EH (cell line): ENCODE results near the gene THBS2.

Experiments
- DNase-seq: peaks from one replicate; pipeline ENCODE4 v3.0.0-alpha.2; 2015; ENCODE audit warnings: low read depth

Gene THBS2

GRCh38 chr6:169249057-169249456 is 4.6 kb downstream of the THBS2 start:
- peak; percentile 7 for DNase-seq

- DNase-seq, result no peak
These were observed 5.1 kb downstream of the THBS2 start for GRCh38 chr6:169248521-169248971.

GRCh38 chr6:169247991-169248390 is 5.7 kb downstream of the THBS2 start:
- DNase-seq, result peak; percentile 30

- DNase-seq, result peak; percentile 11
These were observed 6.2 kb downstream of the THBS2 start for GRCh38 chr6:169247419-169247818.

- DNase-seq, result peak; percentile 9
These were observed 7.2 kb downstream of the THBS2 start for GRCh38 chr6:169246445-169246844.

GRCh38 chr6:169244684-169245383 is 8.8 kb downstream of the THBS2 start:
- no peak for DNase-seq

- DNase-seq, result peak; percentile 3
These were observed 10.0 kb downstream of the THBS2 start for GRCh38 chr6:169243661-169244060.

GRCh38 chr6:169243186-169243585 is 10.5 kb downstream of the THBS2 start:
- DNase-seq, result peak; percentile 4

GRCh38 chr6:169241688-169242350 is 11.8 kb downstream of the THBS2 start:
- DNase-seq, result peak; percentile 6

GRCh38 chr6:169240591-169241390 is 12.9 kb downstream of the THBS2 start:
- DNase-seq, result peak; percentile 38

GRCh38 chr6:169240125-169240524 is 13.5 kb downstream of the THBS2 start:
- peak; percentile 6 for DNase-seq

GRCh38 chr6:169239181-169239580 is 14.5 kb downstream of the THBS2 start:
- DNase-seq, result peak; percentile 7

GRCh38 chr6:169238766-169239165 is 14.9 kb downstream of the THBS2 start:
- DNase-seq, result peak; percentile 5

- DNase-seq, result peak; percentile 11
These were observed 16.0 kb downstream of the THBS2 start for GRCh38 chr6:169237496-169238134.

- DNase-seq, result no peak
These were observed 16.7 kb downstream of the THBS2 start for GRCh38 chr6:169236988-169237387.

- DNase-seq, result no peak
These were observed 17.1 kb downstream of the THBS2 start for GRCh38 chr6:169236545-169236944.

GRCh38 chr6:169235286-169235685 is 18.4 kb downstream of the THBS2 start:
- DNase-seq, result no peak

GRCh38 chr6:169234634-169235033 is 19.0 kb downstream of the THBS2 start:
- no peak for DNase-seq

GRCh38 chr6:169233832-169234231 is 19.8 kb downstream of the THBS2 start:
- DNase-seq, result no peak

GRCh38 chr6:169233181-169233580 is 20.5 kb downstream of the THBS2 start:
- no peak for DNase-seq

- DNase-seq, result no peak
These were observed 21.1 kb downstream of the THBS2 start for GRCh38 chr6:169232507-169232931.
